GM21825 (cell line): Measurements from ENCODE around the gene CHD1L.
"Not testable (repeated sequence)": the region's sequence is repeated elsewhere in the genome, so short reads cannot be mapped to it uniquely, and the experiment has no call there.

Source experiments
- ATAC-seq: cut with Tn5 transposase; IDR thresholded peaks from one replicate; pipeline ENCODE4 v1.9.1; 2021; ENCODE audit warnings: mild to moderate bottlenecking, moderate library complexity; ENCODE audit not compliant: unreplicated experiment

The CHD1L gene

GRCh38 chr1:147231032-147231431 lies 11.5 kb upstream of the CHD1L start:
- ATAC-seq: not testable (repeated sequence)

- ATAC-seq: not testable (repeated sequence)
These were observed 8.6 kb upstream of the CHD1L start for GRCh38 chr1:147233903-147234302.

GRCh38 chr1:147235822-147236221 lies 6.7 kb upstream of the CHD1L start:
- ATAC-seq: no peak

- no peak for ATAC-seq
These were observed 6.0 kb upstream of the CHD1L start for GRCh38 chr1:147236448-147236847.

GRCh38 chr1:147236959-147237791 lies 5.3 kb upstream of the CHD1L start:
- no peak for ATAC-seq

GRCh38 chr1:147238053-147238902 lies 4.2 kb upstream of the CHD1L start:
- no peak for ATAC-seq

GRCh38 chr1:147238925-147239820 lies 3.3 kb upstream of the CHD1L start:
- ATAC-seq: no peak

GRCh38 chr1:147240131-147240721 lies 2.3 kb upstream of the CHD1L start:
- ATAC-seq: not testable (repeated sequence)

GRCh38 chr1:147241934-147242448 lies 493 bp upstream of the CHD1L start:
- ATAC-seq: no peak

- ATAC-seq: peak; percentile 27
These were observed 773 bp downstream of the CHD1L start for GRCh38 chr1:147243228-147243685.

GRCh38 chr1:147243841-147244240 lies 1.4 kb downstream of the CHD1L start:
- no peak for ATAC-seq

- no peak for ATAC-seq
These were observed 2.6 kb downstream of the CHD1L start for GRCh38 chr1:147245129-147245528.

GRCh38 chr1:147245586-147246021 lies 3.1 kb downstream of the CHD1L start:
- no peak for ATAC-seq

- no peak for ATAC-seq
These were observed 3.7 kb downstream of the CHD1L start for GRCh38 chr1:147246044-147246690.

- ATAC-seq: no peak
These were observed 4.6 kb downstream of the CHD1L start for GRCh38 chr1:147246910-147247655.

GRCh38 chr1:147247656-147248238 lies 5.3 kb downstream of the CHD1L start:
- ATAC-seq: no peak

- no peak for ATAC-seq
These were observed 10.1 kb downstream of the CHD1L start for GRCh38 chr1:147252540-147252939.

- no peak for ATAC-seq
These were observed 18.5 kb downstream of the CHD1L start for GRCh38 chr1:147260956-147261355.
